ENCODE measurements around the gene NPIPA5. TPM values are rescaled to one million over a fixed set of nuclear protein-coding genes. Genes with fewer than 3 reads are reported as not detected.

Gene NPIPA5
- total and polyA plus RNA-seq, 2 of the 13 experiments (the other 11 are each of a cell fraction or from before 2014, with no cell fraction given), result 9.7 to 21.5 TPM

GRCh38 chr16:15395631-15396508, 17.8 kb upstream of the NPIPA5 start, which contains the start of gene MPV17L (continued):
- peak; percentile 24 for TF ChIP-seq TEAD3 (CRISPR knock-in tag; optimal IDR thresholded peaks at IDR 0.05; ENCODE audit: borderline replicate concordance)
- TF ChIP-seq RFXANK (CRISPR knock-in tag; IDR thresholded peaks at IDR 0.05), result 0 out of 2 replicates have a peak, but pooled peaks have one; percentile 52
- peak; percentile 29; the same call in 1 of the 2 replicates for TF ChIP-seq HMG20B (CRISPR knock-in tag; conservative IDR thresholded peaks at IDR 0.05)
- TF ChIP-seq SMYD3 (CRISPR knock-in tag; IDR thresholded peaks at IDR 0.05), result 0 out of 2 replicates have a peak, but pooled peaks have one; percentile 58
- peak; percentile 95 for TF ChIP-seq ZNF761 (CRISPR knock-in tag; conservative IDR thresholded peaks at IDR 0.05)
- TF ChIP-seq CERS6 (CRISPR knock-in tag; IDR thresholded peaks at IDR 0.05), result peak; percentile 63; the same call in 1 of the 2 replicates
- TF ChIP-seq ZZZ3 (CRISPR knock-in tag; IDR thresholded peaks at IDR 0.05; ENCODE audit: borderline replicate concordance), result peak; percentile 79; the same call in 1 of the 2 replicates
- TF ChIP-seq KAT7 (CRISPR knock-in tag; IDR thresholded peaks at IDR 0.05; ENCODE audit: borderline replicate concordance), result 0 out of 2 replicates have a peak, but pooled peaks have one; percentile 28
- 0 out of 2 replicates have a peak, but pooled peaks have one; percentile 25 for TF ChIP-seq KDM5A (IDR thresholded peaks at IDR 0.05; ENCODE audit: borderline replicate concordance, low read length)
- peak; percentile 64; the same call in 1 of the 2 replicates for TF ChIP-seq ZNF556 (CRISPR knock-in tag; IDR thresholded peaks at IDR 0.05; ENCODE audit: borderline replicate concordance)
- 0 out of 2 replicates have a peak, but pooled peaks have one; percentile 69 for TF ChIP-seq MTF1 (CRISPR knock-in tag; IDR thresholded peaks at IDR 0.05)
- TF ChIP-seq STAG1 (CRISPR knock-in tag; IDR thresholded peaks at IDR 0.05), result 0 out of 2 replicates have a peak, but pooled peaks have one; percentile 8
- peak in 1 of 2 experiments; percentile 52; a peak in 1 of 4 replicates for TF ChIP-seq REST (IDR thresholded peaks at IDR 0.05; ENCODE audit: borderline replicate concordance in 1 of 2, low read depth in 1 of 2, low read length in 2 of 2)
- peak; percentile 95 for TF ChIP-seq RBFOX2 (IDR thresholded peaks at IDR 0.05; ENCODE audit: low read depth, low read length)
- peak; percentile 95 for TF ChIP-seq POLR2G (IDR thresholded peaks at IDR 0.05; ENCODE audit: low read depth, low read length)
- TF ChIP-seq, protein P1, sequence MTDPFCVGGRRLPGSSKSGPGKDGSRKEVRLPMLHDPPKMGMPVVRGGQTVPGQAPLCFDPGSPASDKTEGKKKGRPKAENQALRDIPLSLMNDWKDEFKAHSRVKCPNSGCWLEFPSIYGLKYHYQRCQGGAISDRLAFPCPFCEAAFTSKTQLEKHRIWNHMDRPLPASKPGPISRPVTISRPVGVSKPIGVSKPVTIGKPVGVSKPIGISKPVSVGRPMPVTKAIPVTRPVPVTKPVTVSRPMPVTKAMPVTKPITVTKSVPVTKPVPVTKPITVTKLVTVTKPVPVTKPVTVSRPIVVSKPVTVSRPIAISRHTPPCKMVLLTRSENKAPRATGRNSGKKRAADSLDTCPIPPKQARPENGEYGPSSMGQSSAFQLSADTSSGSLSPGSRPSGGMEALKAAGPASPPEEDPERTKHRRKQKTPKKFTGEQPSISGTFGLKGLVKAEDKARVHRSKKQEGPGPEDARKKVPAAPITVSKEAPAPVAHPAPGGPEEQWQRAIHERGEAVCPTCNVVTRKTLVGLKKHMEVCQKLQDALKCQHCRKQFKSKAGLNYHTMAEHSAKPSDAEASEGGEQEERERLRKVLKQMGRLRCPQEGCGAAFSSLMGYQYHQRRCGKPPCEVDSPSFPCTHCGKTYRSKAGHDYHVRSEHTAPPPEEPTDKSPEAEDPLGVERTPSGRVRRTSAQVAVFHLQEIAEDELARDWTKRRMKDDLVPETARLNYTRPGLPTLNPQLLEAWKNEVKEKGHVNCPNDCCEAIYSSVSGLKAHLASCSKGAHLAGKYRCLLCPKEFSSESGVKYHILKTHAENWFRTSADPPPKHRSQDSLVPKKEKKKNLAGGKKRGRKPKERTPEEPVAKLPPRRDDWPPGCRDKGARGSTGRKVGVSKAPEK (CRISPR knock-in tag; IDR thresholded peaks at IDR 0.05; ENCODE audit: borderline replicate concordance), result peak; percentile 54; the same call in 1 of the 2 replicates
- TF ChIP-seq ZNF788 (CRISPR knock-in tag; IDR thresholded peaks at IDR 0.05; ENCODE audit: borderline replicate concordance), result peak; percentile 62; the same call in 1 of the 2 replicates
- TF ChIP-seq KMT2B (CRISPR knock-in tag; IDR thresholded peaks at IDR 0.05), result 0 out of 2 replicates have a peak, but pooled peaks have one; percentile 6
- peak; percentile 9; the same call in 1 of the 2 replicates for TF ChIP-seq THAP8 (CRISPR knock-in tag; IDR thresholded peaks at IDR 0.05; ENCODE audit: borderline replicate concordance)
- peak; percentile 59 for TF ChIP-seq HNRNPLL (IDR thresholded peaks at IDR 0.05; ENCODE audit: low read depth, low read length, poor library complexity, severe bottlenecking)

Measured in HepG2 (cell line).